NCI-H526 (cell line): ENCODE data around the gene IL20.
A peak's percentile ranks its signal among the peaks of the same experiment; 100 is the strongest.

ENCODE experiments used
- DNase-seq, 2 experiments: peaks; one replicate each; lab custom pipeline; 2025; lab: John Stamatoyannopoulos, UW

The IL20 gene

DNA sequence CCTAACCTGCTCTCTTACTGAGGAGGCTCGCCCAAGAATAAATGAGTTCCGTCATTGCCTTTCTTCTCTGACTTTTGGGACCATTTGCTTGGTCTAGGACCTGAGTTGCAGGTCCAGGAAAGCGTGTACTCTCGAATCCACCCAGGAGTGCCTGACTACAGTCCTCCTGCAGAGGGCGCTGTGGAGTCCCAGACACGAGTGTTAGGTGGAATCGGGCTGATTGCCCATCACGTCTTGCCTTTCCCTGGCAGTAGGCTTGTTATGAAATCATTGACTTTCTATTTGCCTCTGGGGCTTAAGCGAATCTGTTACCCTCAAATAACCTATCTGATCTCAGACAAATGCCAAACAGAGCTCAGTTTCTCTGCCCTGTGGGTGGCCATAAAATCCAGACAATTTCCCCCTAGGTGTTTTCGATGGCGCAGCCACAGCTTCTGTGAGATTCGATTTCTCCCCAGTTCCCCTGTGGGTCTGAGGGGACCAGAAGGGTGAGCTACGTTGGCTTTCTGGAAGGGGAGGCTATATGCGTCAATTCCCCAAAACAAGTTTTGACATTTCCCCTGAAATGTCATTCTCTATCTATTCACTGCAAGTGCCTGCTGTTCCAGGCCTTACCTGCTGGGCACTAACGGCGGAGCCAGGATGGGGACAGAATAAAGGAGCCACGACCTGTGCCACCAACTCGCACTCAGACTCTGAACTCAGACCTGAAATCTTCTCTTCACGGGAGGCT lies at the start of gene IL20:
Gene IL20, plus strand, starts transcription at position 685 of the 733 bp plus-strand sequence. CDS start 230 bp downstream, outside the sequence.
- DNase-seq, result peak; percentile 33 to 69

DNA sequence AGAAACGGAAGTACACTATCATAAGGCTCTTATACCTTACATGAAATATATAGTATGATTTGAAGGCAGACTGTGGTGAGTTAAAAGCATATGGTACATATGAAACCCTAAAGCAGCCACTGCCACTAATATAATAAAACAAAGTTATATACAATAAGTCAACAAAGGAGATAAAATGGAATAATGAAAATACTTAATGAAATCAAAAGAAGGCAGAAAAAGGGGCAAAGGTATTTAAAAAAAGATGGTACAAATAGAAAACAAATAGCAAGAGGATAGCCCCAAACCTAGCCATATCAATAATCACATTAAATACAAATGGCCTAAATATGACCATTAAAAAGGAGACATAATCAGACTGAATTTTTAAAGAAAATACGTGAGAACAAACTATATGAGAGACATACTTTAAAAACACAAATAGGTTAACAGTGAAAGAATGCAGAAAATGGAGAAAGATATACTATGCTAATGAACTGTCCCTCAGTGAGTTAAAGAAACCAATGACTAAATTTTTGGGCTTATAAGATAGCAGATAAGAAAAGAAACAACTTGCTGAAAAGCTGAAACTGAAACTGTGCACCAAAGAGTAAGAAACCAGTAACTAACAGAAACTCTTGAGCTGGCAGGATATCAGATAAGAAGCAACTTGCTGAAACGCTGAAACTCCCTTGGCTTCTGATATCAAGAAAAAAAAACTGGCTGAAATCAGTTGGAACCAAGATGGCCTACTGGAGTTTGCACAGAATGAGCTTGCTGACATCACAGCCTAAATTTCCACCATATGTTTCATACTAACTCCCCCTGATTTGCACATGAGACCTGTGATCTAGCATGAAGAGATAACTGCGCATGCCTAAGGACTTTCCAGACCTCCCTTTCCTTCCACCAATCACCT lies 48.8 kb upstream of the IL20 start:
- no peak for DNase-seq

GRCh38 chr1:206821493-206821892 lies 43.9 kb upstream of the IL20 start:
- DNase-seq, result no peak

DNA sequence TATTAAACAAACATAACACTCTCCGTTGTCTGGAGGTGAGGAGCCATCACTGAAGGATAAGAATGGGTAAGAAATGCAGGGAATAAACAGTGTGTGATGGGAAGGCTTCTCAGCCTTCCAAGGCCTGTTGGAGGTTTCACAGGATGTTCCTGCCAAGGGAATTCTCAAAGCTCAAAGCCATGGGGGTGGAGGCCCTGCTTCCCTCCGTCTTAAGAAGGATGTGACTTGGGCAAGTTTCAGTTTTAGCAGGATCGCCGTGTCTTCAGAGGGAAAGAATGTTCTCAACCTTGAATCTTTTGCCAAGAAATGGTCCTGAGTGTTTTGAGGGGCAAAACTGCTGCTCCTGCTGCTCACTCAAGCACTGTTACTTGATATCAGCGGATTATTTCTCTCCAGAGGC lies 41.7 kb upstream of the IL20 start:
- DNase-seq, result no peak

GRCh38 chr1:206824331-206824730 lies 41.1 kb upstream of the IL20 start:
- no peak for DNase-seq

GRCh38 chr1:206826394-206826793 lies 39.0 kb upstream of the IL20 start:
- no peak for DNase-seq

GRCh38 chr1:206828061-206828460 lies 37.4 kb upstream of the IL20 start:
- DNase-seq, result no peak

GRCh38 chr1:206828765-206829164 lies 36.7 kb upstream of the IL20 start:
- DNase-seq, result no peak

DNA sequence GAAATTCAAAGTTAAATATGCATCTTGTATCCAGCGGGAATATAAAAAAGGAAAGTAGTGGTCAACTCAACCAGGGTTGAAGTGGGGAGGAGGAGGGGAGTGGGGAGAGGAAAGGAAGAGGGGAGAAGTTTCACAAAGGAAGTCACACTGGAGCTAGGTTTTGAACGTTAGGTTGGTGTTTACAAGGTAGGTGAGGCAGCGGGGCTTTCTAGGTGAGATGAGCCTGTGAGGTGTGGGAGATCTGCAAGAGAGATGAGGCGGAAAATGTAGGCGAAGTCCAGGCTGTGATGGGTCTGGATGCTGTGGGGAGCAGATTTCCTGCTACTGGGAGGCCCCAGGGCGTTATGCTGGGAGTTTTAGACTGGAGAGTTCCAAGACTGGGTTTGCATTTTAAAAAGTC lies 36.1 kb upstream of the IL20 start:
- no peak for DNase-seq

DNA sequence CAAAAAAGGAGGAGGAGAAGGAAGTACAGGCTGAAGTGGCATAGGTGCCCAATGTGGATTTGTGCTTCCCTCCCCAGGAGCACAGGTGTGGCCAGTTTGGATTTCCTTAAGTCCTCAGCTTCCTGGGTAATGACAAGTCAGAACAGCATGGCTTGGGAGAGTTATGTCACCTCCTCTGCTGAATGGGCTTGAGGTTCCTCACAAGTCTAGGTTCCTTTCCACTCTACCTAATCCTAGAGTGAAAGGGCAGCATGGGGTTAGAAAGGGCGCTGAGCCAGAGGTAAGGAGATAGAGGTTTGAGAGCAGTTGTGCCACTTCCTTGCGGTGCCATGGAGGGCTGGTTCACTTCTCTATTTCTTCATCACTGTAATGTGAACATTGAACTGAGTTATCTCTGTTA lies 35.5 kb upstream of the IL20 start:
- no peak for DNase-seq

DNA sequence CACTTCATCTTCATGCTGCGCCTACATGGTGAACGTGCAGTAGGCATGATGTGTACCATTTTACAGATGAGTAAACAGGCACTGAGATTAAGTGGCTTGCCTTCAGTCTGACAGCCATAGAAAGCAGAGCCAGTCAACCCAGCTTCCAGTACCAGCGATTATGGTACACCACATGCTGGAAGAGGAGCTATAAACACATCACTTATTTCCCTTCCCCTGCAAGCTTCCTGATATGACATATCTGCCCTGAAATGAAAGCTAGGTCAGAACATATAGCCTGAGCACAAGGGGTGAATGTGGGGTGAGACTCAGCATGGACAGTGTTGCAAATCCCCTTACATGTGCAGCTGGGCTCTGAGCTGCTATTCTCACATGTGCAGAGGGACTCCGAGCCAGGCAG lies 33.8 kb upstream of the IL20 start:
- DNase-seq, result no peak

- no peak for DNase-seq
Measured at GRCh38 chr1:206832352-206832880, 33.0 kb upstream of the IL20 start.

GRCh38 chr1:206833106-206833680 lies 32.2 kb upstream of the IL20 start:
- no peak for DNase-seq

DNA sequence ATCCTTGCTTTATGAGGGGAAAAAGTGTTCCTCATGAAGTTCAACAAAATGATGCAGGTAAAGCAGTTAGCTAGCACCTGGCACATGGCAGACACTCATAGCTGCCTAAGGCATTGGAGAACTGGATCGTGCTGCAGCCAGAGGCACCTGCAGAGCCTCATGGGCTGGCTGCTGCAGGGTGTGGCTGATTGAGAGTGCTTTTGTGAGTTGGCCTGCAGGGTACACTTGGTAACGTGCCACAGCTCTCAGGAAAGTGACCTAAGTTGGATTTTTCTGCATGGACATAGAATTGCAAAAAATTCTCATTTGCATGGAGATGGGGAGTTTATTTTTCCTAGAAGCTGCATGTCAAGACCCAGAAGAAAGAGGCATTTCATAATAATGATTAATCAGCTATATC lies 31.6 kb upstream of the IL20 start:
- peak in 1 of 2 experiments; percentile 10 for DNase-seq

- no peak for DNase-seq
Measured at GRCh38 chr1:206834217-206834616, 31.2 kb upstream of the IL20 start.

- no peak for DNase-seq
Measured at GRCh38 chr1:206834711-206835110, 30.7 kb upstream of the IL20 start.

GRCh38 chr1:206835186-206835585 lies 30.2 kb upstream of the IL20 start:
- DNase-seq, result no peak

DNA sequence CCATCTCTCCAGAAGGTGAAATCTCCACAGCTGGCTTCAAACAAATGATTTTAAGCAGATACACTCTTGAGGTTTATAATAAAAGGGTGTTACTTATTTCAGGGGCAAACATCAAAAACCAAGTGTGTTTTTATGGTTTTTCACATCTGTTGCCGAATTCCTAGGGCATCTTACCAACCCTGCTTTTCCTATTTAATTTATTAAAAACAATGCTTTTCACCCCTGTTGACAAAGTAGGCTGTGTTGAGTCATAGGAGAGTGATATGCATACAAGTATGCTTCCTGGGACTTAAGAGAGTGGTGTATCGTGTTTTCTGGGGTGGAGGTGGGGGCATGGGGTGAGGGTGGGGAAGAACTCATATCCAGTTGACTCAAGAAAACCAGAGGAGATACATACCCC lies 29.3 kb upstream of the IL20 start:
- DNase-seq, result no peak

DNA sequence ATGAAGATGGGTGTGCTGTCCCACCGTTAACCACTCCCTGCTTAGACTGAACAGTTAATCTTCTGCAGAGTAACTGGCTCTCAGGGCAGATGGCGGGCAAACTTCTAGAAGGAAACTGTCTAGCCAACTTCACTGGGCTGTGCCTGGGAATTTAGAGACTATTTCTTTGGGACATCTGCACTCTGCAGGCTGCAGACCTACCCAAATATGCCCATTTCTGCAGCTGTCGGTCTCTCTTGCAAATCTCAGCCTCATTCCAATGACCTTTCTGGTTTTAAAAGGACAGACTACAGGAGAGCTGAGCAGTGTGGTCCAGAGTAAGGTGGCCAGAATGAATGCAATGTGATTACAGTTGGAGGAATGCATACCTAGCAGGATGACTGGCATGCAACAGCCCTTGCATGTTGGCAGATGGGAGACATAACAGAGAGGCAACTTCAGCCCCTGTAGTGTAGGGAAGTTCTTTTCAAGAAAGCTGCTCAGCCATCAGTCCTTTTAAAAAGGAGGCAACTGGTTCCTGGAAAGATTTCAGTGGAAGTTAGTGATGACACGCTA lies 26.3 kb upstream of the IL20 start:
- DNase-seq, result no peak

DNA sequence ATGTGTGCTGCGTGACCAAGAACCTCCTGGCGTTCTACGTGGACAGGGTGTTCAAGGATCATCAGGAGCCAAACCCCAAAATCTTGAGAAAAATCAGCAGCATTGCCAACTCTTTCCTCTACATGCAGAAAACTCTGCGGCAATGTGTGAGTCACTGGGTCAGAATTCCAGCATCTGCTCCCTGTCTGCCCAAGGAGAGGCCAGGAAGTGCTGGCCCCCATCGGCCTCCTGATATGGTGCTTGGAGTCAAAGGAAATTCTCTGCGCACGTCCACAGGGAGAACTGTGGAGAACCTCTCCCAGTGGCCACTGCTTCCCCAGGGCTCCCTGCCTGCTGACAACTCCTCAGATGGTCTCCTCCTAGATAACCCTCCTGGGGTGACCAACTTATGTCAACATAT lies 25.6 kb upstream of the IL20 start:
- DNase-seq, result no peak

DNA sequence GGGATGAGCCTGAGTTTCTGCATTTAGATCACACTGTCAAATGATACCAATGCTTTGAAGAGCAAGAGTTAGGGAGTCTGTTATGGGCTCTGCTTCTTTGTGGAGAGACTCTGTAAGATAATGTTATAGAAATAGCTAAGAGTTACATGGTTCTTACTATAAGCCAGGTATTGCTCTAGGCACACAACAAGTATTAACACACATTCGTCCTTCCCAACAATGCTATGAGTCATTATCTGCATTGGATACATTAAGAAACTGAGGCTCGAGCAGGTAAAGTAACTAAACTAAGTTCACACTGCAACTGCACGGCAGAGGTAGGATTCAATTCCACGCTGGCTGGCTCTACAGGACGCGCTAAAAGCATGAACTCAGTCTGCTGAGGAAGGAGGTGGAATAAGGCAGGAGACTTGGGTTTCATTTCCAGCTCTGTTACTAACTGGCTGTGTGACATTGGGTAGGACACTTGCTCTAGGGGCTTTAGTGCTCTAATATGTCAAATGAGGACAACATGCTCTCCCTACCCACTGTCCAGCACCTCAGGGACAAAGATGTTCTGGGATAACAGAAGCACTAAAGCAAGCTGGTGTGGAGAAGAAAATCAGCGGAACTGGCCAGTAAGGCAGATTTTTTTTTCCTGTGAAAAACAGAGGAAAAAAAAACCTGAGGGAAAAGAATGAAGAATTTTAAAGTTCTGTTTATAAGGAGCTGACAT lies 23.7 kb upstream of the IL20 start:
- DNase-seq, result no peak

DNA sequence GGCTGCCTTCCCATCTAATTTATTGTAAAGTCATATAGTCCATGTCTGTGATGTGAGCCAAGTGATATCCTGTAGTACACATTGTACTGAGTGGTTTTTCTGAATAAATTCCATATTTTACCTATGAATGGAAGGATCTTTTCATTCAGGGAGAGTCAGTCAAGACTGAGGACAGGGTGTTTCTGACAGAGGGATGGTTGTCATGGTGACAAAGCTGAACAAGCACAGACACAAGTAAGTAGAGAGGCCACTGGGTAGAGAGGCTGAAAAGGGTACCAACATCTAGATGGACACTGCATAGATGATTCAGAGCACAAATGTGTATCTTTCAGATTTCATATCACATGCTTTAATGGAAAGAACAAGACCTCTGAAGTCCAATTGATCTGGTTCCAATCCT lies 22.6 kb upstream of the IL20 start:
- no peak for DNase-seq
